ENCODE data around the gene RNF186.

The RNF186 gene

GRCh38 chr1:19798486-19799229 lies 16.4 kb downstream of the RNF186 start:
- no peak for TF ChIP-seq BACH2 (CRISPR knock-in tag; IDR thresholded peaks at IDR 0.05; ENCODE audit: borderline replicate concordance)
- no peak for TF ChIP-seq ISL1 (CRISPR knock-in tag; IDR thresholded peaks at IDR 0.05)
- TF ChIP-seq ZFP3 (CRISPR knock-in tag; IDR thresholded peaks at IDR 0.05), result no peak
- TF ChIP-seq PPARA (CRISPR knock-in tag; IDR thresholded peaks at IDR 0.05; ENCODE audit: borderline replicate concordance), result no peak
- TF ChIP-seq ZNF8 (CRISPR knock-in tag; IDR thresholded peaks at IDR 0.05), result no peak
- TF ChIP-seq CSDC2 (CRISPR knock-in tag; IDR thresholded peaks at IDR 0.05), result no peak
- no peak for TF ChIP-seq TOX (CRISPR knock-in tag; IDR thresholded peaks at IDR 0.05; ENCODE audit: borderline replicate concordance)
- no peak for TF ChIP-seq CSRNP3 (CRISPR knock-in tag; IDR thresholded peaks at IDR 0.05)
- TF ChIP-seq ZNF70 (CRISPR knock-in tag; IDR thresholded peaks at IDR 0.05), result no peak
- no peak for TF ChIP-seq OSR1 (CRISPR knock-in tag; IDR thresholded peaks at IDR 0.05)
- TF ChIP-seq TSHZ2 (CRISPR knock-in tag; IDR thresholded peaks at IDR 0.05), result no peak
- TF ChIP-seq POU6F1 (CRISPR knock-in tag; IDR thresholded peaks at IDR 0.05; ENCODE audit: borderline replicate concordance, low read depth), result no peak
- ATAC-seq, result no peak

- TF ChIP-seq CSRNP3 (CRISPR knock-in tag; IDR thresholded peaks at IDR 0.05) (no peak), ZFP3 (CRISPR knock-in tag; IDR thresholded peaks at IDR 0.05) (no peak), CREB5 (CRISPR knock-in tag; IDR thresholded peaks at IDR 0.05; ENCODE audit: low read depth) (no peak), ESRRG (CRISPR knock-in tag; IDR thresholded peaks at IDR 0.05) (no peak), PATZ1 (CRISPR knock-in tag; IDR thresholded peaks at IDR 0.05; ENCODE audit: borderline replicate concordance) (no peak), CSDC2 (CRISPR knock-in tag; IDR thresholded peaks at IDR 0.05) (no peak), OSR1 (CRISPR knock-in tag; IDR thresholded peaks at IDR 0.05) (no peak), ISL1 (CRISPR knock-in tag; IDR thresholded peaks at IDR 0.05) (no peak), ARNTL (CRISPR knock-in tag; IDR thresholded peaks at IDR 0.05; ENCODE audit: borderline replicate concordance, low read depth) (no peak), RARB (CRISPR knock-in tag; IDR thresholded peaks at IDR 0.05) (no peak)
- ATAC-seq, result no peak
Measured at GRCh38 chr1:19797827-19798226, 17.3 kb downstream of the RNF186 start.

GRCh38 chr1:19794583-19794982 lies 20.5 kb downstream of the RNF186 start:
- no peak for ATAC-seq
- TF ChIP-seq GLIS3 (CRISPR knock-in tag; IDR thresholded peaks at IDR 0.05), result no peak
- TF ChIP-seq TSHZ2 (CRISPR knock-in tag; IDR thresholded peaks at IDR 0.05), result no peak
- TF ChIP-seq PATZ1 (CRISPR knock-in tag; IDR thresholded peaks at IDR 0.05; ENCODE audit: borderline replicate concordance), result no peak
- no peak for TF ChIP-seq ZNF70 (CRISPR knock-in tag; IDR thresholded peaks at IDR 0.05)
- TF ChIP-seq ZC3H10 (CRISPR knock-in tag; IDR thresholded peaks at IDR 0.05), result no peak
- no peak for TF ChIP-seq SNAI2 (CRISPR knock-in tag; IDR thresholded peaks at IDR 0.05)
- TF ChIP-seq ZNF565 (CRISPR knock-in tag; conservative IDR thresholded peaks at IDR 0.05; ENCODE audit: low read depth), result no peak
- TF ChIP-seq OSR1 (CRISPR knock-in tag; IDR thresholded peaks at IDR 0.05), result no peak
- TF ChIP-seq ISL1 (CRISPR knock-in tag; IDR thresholded peaks at IDR 0.05), result no peak

Data from SK-N-SH treated with all-trans-retinoic acid at 6 μM for 48 hours (cell line).